GM19351 (cell line): ENCODE results near the gene LRRC3.

Source experiments
- ATAC-seq: cut with Tn5 transposase; IDR thresholded peaks from one replicate; pipeline ENCODE4 v1.9.1; 2021; ENCODE audit warnings: mild to moderate bottlenecking, moderate library complexity; ENCODE audit not compliant: unreplicated experiment

Gene LRRC3

DNA sequence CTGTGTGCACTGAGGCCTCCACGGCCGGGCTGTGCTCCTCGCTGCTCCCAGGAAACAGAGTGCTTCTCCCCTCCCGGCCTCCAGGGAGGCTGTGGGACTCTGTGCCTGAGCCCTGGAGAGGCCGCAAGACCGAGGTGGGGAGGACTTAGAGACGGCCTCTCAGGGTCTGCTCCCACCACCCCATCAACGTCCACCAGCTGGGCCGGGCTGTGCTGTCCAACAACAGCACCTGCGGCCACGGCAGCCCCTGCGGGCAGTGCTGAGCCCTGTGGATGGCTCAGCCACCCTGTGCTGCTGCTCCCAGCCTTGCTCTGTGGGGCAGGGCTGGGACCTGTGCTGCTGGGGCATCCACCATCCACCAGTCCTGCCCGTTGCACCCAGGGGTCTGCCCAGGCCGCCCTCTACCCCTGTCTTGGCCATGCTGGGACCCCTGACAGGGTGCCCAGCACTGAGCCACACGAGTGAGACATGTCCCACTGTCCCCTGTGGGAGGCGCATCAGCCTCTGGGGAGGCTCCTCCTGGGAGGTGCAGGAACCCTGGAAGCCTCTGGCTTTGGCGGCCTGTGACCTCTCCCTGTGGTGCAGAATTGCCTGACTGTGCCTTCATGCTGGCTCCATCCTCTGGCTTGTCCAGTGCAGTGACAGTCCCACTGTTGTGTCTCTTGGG lies 31.2 kb upstream of the LRRC3 start:
- no peak for ATAC-seq

DNA sequence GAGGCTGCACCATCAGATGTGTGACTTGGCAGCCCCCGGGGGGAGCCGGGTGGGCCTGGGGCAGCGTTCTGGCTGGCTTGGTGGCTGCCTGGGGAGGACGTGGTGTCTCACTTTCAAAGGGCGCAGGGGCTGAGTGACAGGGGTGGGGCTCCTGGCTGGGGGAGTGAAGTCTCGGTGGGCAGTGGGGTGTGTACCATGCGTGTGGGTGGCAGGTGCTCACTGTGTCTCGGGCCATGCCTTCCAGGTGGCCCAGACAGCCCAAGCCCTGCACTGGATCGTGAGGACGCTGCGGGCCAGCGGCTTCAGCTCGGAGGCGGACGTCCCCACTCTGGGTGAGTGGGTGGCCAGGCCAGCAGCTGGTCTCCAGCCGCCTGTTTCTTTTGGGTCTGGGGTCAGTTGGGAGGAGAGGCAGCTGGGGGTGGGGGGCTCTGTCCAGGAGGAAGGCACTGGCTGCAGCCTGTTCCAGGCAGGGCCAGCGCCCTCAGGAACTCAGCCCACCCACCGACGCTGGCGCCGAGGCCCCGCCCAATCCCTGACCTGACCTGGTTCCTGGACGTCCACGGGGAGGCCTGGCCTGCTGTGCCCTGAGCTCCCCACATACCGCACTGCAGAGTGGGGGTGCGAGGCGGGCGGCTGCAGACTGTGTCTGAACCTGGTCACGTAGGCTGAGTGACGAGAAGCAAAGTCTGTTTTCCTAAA lies 30.6 kb upstream of the LRRC3 start:
- no peak for ATAC-seq

- ATAC-seq, result no peak
Measured at GRCh38 chr21:44425307-44425894, 29.9 kb upstream of the LRRC3 start.

GRCh38 chr21:44425895-44426662 lies 29.2 kb upstream of the LRRC3 start:
- ATAC-seq, result no peak

DNA sequence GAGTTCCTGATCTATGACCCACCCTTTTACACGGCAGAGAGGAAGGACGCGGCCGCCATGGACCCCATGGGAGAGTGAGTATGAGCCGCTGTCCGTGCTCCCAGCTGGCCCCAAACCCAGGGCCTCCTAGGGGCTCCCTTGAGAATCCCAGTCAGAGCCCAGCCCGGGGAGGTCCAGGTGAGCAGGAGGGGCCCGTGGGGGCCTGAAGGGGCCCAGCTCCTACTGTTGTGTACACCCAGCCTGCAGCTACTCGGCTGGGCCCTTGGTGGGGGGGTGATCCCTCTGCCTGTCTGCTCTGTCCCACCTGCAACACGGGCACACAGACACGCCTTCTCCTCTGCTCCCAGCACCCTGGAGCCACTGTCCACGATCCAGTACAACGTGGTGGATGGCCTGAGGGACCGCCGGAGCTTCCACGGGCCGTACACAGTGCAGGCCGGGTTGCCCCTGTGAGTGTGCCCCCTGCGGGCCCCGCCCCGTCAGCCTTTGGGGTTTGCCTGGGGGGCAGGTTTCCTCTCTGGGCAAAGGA lies 28.6 kb upstream of the LRRC3 start:
- no peak for ATAC-seq

- no peak for ATAC-seq
Measured at GRCh38 chr21:44427241-44428120, 27.8 kb upstream of the LRRC3 start.

DNA sequence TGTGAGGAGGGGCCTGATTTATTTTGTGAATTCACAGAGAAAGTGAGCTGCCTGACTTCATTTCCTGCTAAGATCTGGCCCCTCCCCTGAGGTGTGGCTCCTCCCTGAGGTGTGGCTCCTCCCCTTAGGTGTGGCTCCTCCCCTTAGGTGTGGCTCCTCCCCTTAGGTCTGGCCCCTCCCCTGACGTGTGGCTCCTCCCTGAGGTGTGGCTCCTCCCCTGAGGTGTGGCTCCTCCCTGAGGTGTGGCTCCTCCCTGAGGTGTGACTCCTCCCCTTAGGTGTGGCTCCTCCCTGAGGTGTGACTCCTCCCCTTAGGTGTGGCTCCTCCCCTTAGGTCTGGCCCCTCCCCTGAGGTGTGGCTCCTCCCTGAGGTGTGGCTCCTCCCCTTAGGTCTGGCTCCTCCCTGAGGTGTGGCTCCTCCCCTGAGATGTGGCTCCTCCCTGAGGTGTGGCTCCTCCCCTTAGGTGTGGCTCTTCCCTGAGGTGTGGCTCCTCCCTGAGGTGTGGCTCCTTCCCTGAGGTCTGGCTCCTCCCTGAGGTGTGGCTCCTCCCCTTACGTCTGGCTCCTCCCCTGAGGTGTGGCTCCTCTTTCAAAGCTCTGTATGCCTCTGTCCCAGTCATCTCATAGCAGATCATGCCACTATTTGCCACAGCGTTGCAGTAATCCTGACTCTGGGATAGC lies 26.9 kb upstream of the LRRC3 start:
- ATAC-seq, result no peak

DNA sequence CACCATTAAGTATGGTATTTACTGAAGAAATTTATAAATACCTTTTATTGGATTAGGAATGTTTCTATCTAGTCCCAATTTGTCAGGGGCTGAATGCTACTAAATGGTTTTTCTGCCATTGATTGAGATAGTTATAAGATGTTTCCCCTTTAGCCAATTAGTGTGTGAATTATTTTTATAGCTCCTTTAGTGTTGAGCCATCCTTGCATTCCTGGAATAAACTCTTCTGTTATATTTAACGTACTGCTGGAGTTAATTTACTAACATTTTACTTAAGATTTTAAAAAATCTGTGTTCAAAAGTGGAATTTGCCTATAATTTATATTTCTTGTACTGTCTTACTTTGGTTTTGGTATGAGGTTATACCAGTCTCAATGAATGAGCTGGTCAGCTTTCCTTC lies 25.4 kb upstream of the LRRC3 start:
- no peak for ATAC-seq

GRCh38 chr21:44431300-44431699 lies 24.0 kb upstream of the LRRC3 start:
- no peak for ATAC-seq

- ATAC-seq, result no peak
Measured at GRCh38 chr21:44432841-44433790, 22.2 kb upstream of the LRRC3 start.

DNA sequence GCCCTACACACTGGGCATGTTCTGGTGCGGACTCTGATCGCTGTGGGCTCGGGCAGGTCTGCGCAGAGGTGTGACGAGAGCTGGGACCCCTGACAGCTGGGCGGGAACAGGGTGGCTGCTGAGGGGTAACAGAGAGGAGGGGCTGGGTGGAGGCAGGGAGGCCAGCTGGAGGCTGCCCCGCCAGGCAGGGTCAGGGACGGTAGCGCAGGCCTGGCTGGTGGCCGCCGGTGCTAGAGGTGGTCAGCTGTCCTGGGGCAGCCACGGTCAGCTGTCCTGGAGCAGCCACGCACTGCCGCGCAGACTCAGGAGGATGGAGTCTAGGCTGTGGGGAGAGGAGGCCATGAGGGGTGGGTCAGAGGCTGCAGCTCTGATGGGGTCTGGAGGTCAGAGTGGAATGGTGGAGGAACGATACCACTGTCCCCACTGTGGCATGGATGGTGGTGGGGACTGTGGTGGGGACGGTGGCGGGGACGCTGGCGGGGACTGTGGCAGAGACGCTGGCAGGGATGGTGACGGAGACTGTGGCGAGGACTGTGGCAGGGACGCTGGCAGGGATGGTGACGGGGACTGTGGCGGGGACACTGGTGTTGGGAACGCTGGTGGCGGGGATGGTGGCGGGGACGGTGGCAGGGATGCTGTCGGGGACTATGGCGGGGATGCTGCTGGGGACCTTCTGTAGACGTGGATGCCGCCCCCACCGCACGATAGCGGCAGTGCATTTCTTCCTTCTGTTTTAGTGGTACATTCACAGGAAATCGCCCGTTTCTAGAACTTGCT lies 21.3 kb upstream of the LRRC3 start:
- no peak for ATAC-seq

DNA sequence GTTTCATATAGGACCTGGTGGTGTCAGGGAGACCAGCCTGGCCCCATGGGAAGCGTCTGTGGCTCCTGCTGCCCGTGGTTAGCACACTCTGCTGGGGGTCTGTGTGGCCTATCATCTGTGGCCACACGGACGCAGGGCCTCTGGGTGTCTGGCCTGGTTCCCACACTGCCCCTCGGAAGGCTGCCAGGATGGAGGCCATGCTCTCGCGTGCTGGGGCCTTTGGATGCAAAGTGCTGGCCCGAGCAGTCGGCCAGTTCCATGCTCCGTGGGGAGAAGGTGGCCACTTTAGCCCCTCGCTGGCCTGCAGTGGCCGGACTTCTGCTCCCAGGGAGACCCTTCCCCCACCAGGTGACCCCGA lies 20.8 kb upstream of the LRRC3 start:
- ATAC-seq, result no peak

GRCh38 chr21:44434936-44435635 lies 20.2 kb upstream of the LRRC3 start:
- no peak for ATAC-seq

DNA sequence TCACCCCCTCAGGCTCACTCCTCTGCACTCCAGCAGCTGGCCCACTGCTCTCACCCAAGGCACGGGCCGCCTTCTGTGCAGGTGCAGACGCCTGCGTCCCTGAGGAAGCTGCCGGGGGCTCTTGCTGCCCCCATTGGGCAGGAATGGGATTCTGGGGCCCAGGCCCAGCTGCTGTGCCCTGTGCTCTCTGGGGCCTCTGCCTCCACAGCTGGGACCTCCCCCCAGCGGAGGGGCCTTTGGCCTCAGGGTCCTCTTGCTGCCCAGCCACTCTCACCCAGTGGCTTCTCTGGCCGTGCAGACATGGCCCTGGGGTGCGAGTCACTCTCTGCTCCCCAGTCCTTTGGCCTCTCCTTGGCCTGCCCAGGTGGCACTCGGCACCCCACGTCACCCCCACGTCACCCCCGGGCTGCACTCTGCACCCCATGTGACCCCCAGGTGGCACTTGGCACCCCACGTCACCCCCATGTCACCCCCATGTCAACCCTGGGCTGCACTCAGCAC lies 19.1 kb upstream of the LRRC3 start:
- no peak for ATAC-seq

DNA sequence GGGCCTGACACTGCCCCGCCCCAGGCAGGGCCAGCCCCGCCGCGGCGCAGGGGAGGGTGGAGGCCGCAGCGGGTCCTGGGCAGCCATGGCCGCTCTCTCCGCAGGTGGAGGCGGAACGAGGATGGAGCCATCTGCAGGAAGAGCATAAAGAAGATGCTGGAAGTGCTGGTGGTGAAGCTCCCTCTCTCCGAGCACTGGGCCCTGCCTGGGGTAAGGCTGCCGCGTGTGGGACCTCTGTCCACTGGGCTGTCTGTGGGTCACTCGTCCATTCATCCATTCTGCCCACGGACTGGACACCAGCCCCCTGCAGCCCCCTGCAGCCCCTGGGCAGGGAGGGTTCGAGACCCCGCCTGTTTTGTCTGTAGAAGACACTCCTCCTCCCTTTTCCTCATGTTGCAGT lies 18.4 kb upstream of the LRRC3 start:
- no peak for ATAC-seq

DNA sequence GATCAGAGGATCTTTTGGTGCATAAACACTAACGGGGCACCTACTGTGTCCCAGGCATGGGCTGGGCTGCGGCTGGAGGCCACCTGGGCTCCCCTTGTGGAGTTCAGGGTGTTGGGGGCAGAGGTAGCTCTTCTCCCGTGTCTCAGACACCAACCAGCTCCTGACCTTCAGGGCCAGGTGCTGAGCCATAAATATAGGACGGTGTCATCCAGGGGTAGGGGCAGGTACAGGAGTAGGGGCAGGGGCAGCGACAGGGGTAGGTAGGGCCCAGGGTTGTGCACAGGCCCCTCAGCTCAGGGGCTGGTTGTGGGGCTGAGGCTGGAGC lies 18.0 kb upstream of the LRRC3 start:
- ATAC-seq, result no peak

GRCh38 chr21:44437696-44438431 lies 17.4 kb upstream of the LRRC3 start:
- no peak for ATAC-seq
